HG02642 (cell line): ENCODE measurements around the gene FRMD4A.

ENCODE experiments used
- ATAC-seq: cut with Tn5 transposase; IDR thresholded peaks from one replicate; pipeline ENCODE4 v1.9.1; 2021; ENCODE audit warnings: mild to moderate bottlenecking; ENCODE audit not compliant: unreplicated experiment, poor library complexity

Gene FRMD4A

DNA sequence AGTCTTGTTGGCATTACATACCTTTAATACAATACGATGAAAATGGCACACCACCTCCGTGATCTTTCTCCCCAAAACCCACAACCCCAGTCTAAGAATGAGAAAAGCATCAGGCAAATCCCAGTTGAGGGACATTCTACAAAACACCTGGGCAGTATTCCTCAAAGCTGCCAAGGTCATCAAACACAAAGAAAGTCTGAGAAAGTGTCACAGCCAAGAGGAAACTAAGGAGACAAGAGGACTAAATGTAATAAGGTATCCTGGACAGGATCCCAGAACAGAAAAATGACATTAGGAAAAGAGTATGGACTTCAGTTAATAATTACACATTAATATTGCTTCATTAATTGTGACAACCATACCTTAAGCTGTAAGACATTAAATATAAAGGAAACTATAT, 14.5 kb upstream of the FRMD4A start:
- no peak for ATAC-seq

DNA sequence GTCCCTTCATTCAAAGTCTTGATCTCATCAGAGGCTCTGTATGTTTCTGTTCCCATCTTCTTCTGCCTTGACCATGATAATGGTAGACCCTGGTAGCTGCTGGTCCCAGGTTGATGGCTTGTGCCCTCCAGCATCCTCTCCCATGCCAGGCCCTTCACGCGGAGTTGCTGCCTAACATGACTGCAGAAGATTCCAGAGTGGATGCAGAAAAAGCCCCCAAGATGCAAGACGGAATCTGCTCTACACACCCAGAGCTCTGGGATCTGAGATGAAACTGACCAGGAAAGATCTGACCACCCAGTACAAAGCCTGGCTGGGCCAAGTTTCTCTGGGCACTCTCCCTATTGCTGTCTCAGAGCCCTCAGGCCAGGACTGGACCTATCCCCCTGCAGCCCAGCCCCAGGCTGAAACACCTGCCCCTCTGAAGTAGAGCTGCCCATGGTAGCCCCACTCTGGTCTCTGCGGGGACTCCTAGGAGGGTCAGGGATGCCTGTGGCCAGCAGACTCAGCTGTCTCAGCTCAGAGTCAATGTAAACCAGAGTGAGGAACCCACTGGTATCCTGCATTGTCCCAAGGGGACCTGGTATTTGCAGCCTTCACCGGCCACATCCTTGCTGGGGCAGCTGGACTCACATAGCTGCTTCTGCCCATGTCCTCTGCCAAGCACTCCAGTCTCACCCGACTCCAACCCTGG, 9.5 kb upstream of the FRMD4A start:
- ATAC-seq: no peak

DNA sequence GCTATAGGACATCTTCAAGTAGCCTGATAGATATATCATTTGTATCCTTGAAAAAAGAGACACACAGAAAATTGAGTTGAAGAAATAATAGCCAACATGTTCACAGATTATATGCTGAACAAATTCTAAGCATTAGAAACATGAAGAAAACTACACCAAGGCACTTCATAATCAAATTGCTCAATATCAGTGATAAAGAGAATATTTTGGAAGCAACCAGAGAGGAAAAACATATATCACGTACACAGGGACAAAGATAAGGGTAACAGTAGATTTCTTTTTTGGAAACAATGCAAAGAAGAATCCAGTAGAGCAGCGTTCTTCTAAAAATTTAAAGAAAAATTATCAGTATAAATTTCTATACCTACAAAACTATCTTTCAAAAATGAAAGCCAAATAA, 6.0 kb upstream of the FRMD4A start:
- ATAC-seq: no peak

DNA sequence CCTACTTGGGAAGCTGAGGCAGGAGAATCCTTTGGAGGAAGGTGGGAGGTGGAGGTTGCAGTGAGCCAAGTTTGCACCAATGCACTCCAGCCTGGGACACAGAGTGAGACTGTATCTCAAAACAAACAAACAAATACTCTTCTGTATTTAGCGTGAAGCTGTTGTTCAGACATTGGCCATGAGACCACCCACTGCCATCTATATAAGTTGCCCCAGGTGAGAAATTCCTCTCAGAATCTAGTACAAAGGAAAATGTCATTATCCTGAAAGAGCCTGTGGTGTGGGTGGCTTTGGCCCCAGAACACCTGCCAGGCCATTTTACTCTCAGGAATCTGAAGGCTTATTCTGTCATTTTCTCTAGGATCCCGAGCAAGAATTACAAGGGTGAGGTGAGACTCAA, 4.0 kb upstream of the FRMD4A start:
- ATAC-seq: no peak

DNA sequence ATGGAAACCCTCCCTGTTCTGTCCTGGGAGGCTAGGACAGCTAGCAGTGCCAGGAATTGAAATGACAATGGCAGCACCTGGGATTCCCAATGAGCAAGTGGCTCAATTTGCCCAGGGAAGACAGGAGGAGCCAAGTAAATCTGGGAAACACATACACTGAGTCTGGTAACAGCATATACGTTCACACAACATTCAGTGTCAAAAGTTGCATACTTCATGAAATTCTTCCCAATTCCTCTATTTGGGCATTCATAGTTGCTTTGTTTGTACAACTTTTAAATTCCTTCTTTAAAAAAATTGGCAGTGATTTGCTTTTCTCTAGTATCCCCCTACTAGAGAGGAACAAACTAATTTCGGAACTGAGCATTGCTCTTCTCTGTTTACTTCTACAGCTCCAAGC, 2.9 kb upstream of the FRMD4A start:
- ATAC-seq: no peak

DNA sequence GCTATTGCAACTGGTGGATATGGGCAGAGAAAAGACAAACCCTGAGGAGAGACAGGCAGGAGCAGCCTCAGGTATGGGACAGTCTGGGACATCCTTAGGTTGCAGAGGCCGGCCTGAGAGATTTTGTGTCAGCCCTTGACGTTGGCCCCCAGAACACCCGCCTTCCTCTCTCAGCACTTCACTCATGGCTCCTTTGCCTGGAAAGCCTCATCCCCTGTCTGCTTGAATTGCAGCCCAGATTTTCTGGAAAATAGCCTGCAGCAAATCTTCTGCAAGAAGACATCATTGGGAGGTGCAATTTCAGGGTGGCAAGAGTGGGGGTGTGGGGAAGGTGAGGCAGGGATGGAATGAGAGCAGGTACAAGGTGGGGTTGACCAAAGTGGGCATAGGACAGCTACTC, 2.2 kb upstream of the FRMD4A start:
- ATAC-seq: no peak

DNA sequence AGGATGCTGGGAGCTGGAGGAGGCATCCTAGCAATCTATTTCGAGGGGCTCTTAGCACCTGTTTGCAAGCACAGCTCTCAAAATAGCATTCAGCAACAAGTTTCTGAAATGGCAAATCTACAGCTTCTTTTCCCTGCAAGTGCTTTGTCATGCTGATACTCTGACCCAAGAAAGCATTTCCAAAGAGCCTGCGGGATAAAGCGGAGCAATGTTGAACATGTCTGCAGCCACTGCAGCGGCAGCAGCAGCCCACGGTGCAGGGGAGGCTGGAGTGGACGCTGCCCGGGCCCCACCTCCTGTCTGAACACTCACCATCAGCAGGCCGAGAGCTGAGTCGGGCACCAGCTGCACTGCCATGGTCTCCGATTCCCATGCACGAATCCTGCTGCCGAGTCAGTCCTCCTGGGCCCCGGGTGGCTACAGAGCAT, 964 bp downstream of the FRMD4A start:
- no peak for ATAC-seq

DNA sequence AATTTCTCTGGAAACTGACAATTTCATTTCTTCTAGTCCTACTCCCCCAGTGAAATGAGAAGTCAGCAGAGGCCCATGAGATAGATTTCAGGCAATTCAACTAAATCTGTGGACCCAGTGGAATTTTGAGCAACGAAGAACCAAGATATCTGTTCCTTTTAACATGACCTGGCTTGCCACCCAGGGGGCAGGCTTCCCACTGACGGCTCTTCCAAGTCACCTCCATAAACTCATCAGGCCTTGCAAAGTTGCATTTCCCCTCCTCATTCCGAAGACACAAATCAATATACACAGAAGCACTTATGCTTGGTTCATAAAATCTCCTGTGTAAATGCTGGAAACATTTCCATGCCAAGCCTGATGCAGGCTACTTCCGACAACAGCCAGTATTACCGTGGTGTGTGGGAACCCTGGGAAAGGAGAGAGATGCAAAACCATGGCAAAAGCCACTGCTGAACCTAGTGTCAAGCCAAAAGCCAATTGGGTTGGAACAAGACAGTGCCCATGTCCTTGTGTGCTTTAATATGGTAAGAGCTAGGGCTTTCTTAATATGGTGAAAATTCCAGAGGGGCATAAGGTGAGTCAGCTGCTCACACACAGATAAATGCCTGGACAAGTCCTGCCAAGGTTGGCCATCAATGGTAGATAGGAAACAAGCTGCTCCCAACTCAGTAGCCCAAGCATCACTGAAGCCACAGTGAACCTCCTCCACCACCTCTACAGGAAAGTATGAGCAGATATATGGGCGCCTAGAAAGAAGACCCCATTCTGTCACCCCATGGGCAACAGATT, 1.6 kb downstream of the FRMD4A start:
- no peak for ATAC-seq

DNA sequence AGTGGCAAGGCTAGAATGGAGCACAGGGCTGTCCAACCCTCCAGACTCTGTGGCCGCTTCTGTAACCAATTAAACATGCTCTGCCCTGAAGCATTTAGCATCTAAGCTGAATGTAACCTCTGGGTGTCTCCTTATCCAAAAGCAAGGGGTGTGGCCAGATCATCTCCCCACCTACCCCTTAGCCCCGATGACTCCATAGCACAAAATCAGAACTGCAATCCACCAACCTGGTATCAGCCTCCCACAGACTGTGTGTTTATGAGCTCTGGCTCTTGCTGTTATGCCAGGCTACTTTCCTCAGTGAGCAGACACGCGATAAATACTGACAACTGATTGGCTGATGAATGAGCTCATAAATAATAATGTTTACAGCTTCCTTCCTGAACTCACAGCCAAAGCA, 3.2 kb downstream of the FRMD4A start:
- no peak for ATAC-seq

DNA sequence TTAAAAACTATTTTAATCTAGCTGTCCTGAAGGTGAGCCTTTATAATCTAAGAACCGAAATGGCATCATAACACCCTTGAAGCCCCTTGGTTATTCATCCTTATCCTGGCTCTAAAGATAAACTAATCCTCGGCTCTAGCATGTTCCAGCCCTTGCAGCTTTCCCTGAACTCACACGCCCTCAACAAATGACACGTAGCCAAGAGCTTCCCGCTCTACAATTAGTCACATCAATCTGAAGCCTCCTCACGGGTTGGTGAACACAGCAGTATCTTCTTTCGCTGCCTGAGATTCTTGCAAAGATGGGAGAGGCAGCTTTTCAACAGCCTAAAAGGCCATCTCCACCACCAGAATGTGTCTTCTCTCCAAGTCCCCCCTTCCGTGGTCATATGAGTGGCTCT, 4.1 kb downstream of the FRMD4A start:
- ATAC-seq: no peak

DNA sequence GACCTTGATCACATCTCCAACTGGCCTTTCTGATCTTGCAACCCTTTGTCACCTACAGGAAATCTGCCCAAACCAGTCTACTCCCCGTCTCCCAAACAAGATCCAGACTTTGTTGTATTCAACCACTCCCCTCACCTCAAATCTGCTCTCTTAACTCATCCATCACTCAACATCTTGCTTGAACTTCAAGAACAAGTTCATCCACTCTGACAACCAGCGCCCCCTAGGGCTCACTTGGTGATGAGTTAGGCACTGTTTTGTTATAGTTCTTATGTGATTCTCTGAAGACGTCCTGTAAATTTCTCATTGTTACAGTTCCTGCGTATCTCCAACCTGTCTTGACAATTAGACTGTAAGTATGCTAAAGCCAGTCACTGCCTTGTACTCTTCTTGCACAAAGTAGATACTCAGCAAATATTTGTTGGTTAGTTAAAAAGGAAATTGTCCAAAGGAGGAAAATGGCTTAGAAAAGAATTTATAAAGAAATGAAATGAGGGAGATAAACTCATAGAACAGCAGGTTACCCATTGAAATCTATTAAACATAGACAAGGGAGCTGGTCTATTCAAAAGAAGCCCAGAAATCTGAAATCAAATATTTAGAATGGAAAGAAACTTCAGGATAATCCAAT, 5.3 kb downstream of the FRMD4A start:
- ATAC-seq: no peak

DNA sequence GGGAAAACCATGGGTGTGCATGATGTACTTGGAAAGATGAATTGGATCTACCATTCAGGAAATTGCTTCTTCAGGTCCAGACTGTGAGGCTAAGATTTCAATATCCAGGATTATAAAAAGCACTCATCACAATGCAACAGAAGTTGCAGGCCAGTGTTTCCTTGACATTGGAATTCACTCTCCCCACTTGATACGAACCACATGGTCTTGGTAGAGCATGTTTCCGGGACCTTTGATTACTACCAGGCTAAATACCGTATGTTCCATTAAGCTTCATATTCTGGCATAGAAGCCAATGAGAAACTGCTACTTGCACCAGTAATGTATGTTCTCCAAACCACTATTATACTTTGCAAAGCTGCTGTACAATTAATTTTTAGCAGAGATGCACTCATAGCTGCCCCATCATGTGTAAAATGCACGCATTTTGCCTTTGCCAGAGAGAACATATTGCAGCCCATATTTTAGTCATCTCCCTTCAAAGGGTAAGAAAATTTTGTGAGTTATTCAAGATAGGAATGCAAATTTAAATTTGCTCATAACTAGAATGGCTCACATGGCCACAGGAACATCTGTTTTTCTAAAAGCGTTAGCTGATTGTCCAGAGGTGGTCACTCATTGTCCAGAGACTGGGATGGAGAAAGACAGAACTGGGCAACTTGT, 8.1 kb downstream of the FRMD4A start:
- no peak for ATAC-seq

DNA sequence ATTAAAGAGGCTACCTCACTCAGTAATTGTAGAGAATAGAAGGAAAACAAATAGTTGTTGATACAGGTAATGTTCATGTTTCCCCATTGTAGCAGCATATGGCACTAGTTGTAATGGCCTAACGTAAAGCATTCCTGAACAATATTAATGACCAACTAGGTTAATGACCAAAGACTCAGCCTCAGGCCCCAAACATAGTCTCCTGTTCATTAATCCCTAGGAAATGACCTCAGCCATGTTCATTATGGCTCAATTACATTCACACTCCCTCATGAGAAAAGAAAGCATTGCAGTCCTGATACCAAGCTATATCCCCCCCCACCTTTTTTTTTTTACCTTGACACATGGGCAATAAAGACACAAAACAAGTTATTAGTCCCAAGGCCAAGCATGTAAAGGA, 12.7 kb downstream of the FRMD4A start:
- ATAC-seq: no peak

DNA sequence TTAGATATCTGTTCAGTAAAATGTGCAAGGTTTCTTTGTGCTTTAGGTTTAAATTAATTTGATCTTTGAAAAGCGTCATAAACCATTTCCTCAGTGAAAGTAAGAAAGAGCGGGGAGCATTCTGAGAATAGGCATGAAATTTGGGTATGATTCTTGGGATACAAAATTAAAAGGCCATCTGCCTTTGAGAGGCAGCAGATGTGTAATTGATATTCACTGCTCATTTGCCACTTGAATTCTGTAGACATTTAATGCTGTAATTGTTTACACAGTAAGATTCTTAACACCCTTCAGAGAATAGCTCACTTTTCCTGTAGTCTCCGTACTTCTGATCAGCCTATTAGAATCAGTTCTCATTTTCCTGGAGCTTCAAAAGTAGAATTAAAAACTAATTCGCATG, 18.7 kb downstream of the FRMD4A start:
- ATAC-seq: no peak

DNA sequence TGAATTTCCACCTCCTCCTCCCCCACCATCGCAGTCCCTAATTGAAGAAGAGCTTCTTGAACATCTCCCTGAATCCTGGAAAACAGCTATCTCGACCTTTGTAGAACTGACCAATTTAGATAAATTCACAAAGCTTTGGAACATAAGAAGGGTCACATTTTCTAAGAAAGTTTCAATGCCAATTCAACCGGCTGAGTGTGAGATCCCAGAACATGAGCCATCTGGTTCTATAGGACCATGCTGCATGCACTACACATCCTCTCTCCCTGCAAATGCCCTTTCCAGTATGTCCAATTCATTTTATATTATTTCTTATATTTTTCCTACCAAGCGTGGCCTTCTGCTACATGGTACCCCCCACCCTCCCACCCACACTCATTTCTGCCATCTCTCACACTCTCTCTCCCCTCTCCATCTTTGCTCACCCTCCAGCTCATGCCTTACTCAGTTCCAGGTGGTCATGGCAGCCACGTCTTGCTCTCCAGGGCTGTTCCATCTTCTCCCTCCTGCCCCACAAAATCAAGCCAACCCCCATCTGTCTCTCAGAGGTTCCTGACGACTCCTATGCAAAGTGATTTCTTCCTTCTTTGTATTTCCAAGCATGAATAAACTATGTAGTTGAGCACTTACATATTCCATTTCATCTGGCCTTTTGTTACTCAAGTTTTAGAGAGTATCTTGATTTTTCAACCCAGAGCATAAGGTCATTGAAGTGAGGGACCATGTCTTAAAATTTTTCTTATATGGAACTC, 19.3 kb downstream of the FRMD4A start:
- no peak for ATAC-seq

DNA sequence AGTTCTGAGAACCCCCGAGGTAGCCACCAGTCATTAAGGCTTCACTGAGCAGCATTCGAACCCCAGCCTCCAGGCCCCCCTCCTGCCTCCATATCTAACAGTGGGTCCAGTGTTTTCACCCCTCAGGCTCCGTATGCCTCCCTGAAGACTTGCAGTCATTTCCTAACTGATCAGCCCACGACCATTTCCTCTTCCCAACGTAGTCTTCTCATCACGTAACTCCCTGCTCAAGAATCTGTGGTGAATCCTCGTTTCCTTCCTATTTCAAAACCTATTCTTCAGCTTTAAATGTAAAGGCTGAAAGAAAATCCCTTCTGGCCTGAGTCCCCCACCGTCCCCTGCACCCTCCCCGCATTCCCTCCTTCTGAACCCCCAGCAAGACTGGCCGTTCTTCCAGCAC, 21.1 kb downstream of the FRMD4A start:
- no peak for ATAC-seq

DNA sequence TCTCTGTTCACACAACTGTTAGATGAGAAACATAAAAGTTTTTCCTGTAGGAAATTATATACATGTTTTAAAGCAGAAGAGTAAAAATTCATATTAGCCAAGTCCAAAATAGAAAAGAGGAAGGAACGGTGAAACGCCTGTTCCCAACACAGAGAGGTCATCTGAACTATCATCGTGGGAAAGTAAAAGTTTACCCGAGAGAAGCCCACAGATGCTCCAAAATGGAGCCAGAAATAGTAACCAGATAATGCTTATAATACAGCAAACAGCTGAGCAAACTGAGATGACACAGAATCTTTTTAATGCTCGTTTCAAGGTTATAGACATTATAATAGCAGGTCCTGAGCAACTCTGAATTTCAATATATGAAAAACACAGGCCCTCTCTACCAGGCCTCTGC, 24.5 kb downstream of the FRMD4A start:
- no peak for ATAC-seq

DNA sequence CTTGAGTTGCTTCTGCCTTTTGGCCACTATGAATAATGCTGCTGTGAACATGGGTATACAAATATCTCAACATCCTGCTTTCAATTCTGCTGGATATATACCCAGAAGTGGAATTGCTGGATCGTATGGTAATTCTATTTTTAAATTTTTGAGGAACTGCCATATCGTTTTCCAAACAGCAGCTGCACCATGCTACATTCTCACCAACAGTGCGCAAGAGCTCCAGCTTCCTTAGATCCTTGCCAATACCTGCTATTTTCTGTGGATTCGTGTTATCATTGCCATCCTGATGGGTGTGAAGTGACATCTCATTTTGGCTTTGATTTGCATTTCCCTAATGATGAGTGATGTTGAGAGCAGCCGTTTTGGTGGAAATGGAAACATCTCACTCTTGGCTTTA, 26.7 kb downstream of the FRMD4A start:
- ATAC-seq: no peak

DNA sequence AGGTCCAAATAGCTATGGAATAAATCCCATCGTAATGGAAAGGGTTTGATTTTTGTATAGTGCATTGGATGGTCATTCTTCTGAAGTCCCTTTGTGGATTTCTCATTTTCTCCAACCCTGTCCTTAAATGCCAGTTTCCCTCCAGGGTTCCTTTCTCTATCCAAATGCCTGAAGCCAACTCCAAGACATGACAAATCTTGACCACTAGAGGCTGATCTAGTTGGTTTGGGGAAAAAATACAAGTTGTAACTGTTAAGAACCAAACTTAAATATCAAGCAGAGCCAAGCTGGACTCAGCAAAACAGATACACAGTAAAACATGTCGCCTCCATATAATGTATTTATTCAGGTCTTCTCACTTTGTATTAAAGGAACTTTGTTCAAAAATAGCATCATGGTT, 28.7 kb downstream of the FRMD4A start:
- no peak for ATAC-seq

DNA sequence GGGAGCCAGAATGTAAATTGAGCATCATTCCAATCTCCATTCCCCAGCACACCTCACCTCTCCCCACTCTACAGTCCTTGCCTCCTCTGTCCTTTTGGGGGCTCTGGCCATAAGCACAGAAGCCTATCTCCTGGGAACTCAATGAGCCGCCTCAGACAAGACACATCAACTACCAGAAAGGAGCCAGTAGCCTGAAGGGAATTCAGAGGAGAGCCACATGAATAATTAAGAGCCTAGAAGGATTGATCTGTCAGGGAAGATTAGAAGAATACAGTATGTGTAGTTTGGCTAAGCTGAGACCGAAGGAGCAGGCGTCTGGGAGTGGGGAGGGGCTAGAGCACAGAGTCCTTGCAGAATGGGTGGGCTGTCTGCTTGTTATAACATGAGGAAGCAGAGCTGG, 31.2 kb downstream of the FRMD4A start:
- no peak for ATAC-seq
